SK-N-SH (cell line): ENCODE measurements around the gene GALR2. TPM values are rescaled to one million over a fixed set of nuclear protein-coding genes. Genes with fewer than 3 reads are reported as not detected.
A peak's percentile ranks its signal among the peaks of the same experiment; 100 is the strongest.

ENCODE experiments used
- CTCF ChIA-PET: fragments of 300-600, 350-600 bp; formaldehyde crosslinking; extraction: SDS; loops from one replicate; lab custom pipeline; 2021; lab: Yijun Ruan, JAX
- POLR2A ChIA-PET: fragments of 350-600 bp; sonication (Branson Sonifier 250); formaldehyde crosslinking; extraction: SDS; loops from one replicate; lab custom pipeline; 2020; ENCODE audit warnings: antibody characterized with exemption, inconsistent platforms; lab: Yijun Ruan, JAX
- DNase-seq: peaks from one replicate; pipeline ENCODE4 v3.0.0; 2012
- H2AFZ ChIP-seq: fragments of 200-600 bp; sonication (generic); 2 replicates; pipeline ENCODE4 v1.8.1; 2016; ENCODE audit warnings: antibody characterized with exemption, mild to moderate bottlenecking, low read depth
- H3F3A ChIP-seq: fragments of 200-600 bp; sonication (generic); replicated peaks from 2 replicates; pipeline ENCODE3; 2016; ENCODE audit warnings: antibody characterized with exemption, mild to moderate bottlenecking; ENCODE audit not compliant: insufficient read depth
- H3K27ac ChIP-seq, 2 experiments: fragments of 200-500 bp in 1 of 2; fragments of 200-600 bp in 1 of 2; sonication (Bioruptor generic) in 1 of 2; sonication (generic), shearing (Covaris generic) in 1 of 2; 2 replicates each; pipeline versions ENCODE4 v1.5.1 to v1.6.1; 2014 to 2016; ENCODE audit warnings: low read depth in 2 of 2, inconsistent platforms in 1 of 2, low read length in 1 of 2, mild to moderate bottlenecking in 1 of 2, mixed read lengths in 1 of 2
- H3K27me3 ChIP-seq: fragments of 200-600 bp; sonication (generic), shearing (Covaris generic); 2 replicates; pipeline ENCODE4 v1.6.1; 2016; ENCODE audit warnings: mixed run types; ENCODE audit not compliant: insufficient read depth
- H3K36me3 ChIP-seq, 2 experiments: fragments of 200-500 bp in 1 of 2; fragments of 200-600 bp in 1 of 2; sonication (Bioruptor generic) in 1 of 2; sonication (generic) in 1 of 2; replicated peaks in 1 of 2; 2 replicates each; pipeline versions ENCODE3 to v1.5.1; 2014 to 2016; ENCODE audit warnings: low read length in 1 of 2, mild to moderate bottlenecking in 1 of 2; ENCODE audit not compliant: insufficient read depth in 2 of 2, control insufficient read depth in 1 of 2
- H3K4me1 ChIP-seq, 2 experiments: fragments of 200-500 bp in 1 of 2; fragments of 200-600 bp in 1 of 2; sonication (Bioruptor generic) in 1 of 2; sonication (generic), shearing (Covaris generic) in 1 of 2; 2 replicates each; pipeline versions ENCODE4 v1.5.1 to v1.6.1; 2014 to 2016; ENCODE audit warnings: low read depth in 1 of 2, low read length in 1 of 2, mixed run types in 1 of 2; ENCODE audit not compliant: insufficient read depth in 2 of 2, control insufficient read depth in 1 of 2
- H3K4me2 ChIP-seq: fragments of 200-600 bp; sonication (generic), shearing (Covaris generic); 2 replicates; pipeline ENCODE4 v1.6.1; 2017; ENCODE audit warnings: mixed run types
- H3K4me3 ChIP-seq, 2 experiments: fragments of 200-500 bp in 1 of 2; fragments of 200-600 bp in 1 of 2; sonication (Bioruptor generic) in 1 of 2; sonication (generic), shearing (Covaris generic) in 1 of 2; 2 replicates each; pipeline versions ENCODE4 v1.5.1 to v1.8.1; 2014 to 2016; ENCODE audit warnings: low read depth in 2 of 2, inconsistent platforms in 1 of 2, low read length in 1 of 2, mild to moderate bottlenecking in 1 of 2, mixed read lengths in 1 of 2, moderate library complexity in 1 of 2
- H3K79me2 ChIP-seq: fragments of 200-600 bp; sonication (generic); 2 replicates; pipeline ENCODE4 v1.8.1; 2017; ENCODE audit warnings: mild to moderate bottlenecking; ENCODE audit not compliant: insufficient read depth
- H3K9ac ChIP-seq: fragments of 200-600 bp; sonication (generic); 2 replicates; pipeline ENCODE4 v1.6.1; 2017; ENCODE audit warnings: mixed run types
- H3K9me2 ChIP-seq: fragments of 200-600 bp; sonication (generic); 2 replicates; pipeline ENCODE4 v1.6.1; 2017; ENCODE audit warnings: mixed run types
- H3K9me3 ChIP-seq: fragments of 200-600 bp; sonication (generic); 2 replicates; pipeline ENCODE4 v1.6.1; 2017; ENCODE audit warnings: mixed run types, mild to moderate bottlenecking, moderate library complexity
- H4K20me1 ChIP-seq: fragments of 200-600 bp; sonication (generic); 2 replicates; pipeline ENCODE4 v1.6.1; 2017; ENCODE audit warnings: mild to moderate bottlenecking, mixed run types; ENCODE audit not compliant: insufficient read depth
- CHD2 ChIP-seq: fragments of 150-350 bp; IDR thresholded peaks from 2 replicates; pipeline ENCODE4 v1.6.1; 2018; ENCODE audit warnings: low read length; ENCODE audit not compliant: partially characterized antibody
- EZH2phosphoT487 ChIP-seq: fragments of 200-600 bp; sonication (generic); IDR thresholded peaks from 2 replicates; pipeline ENCODE4 v1.6.1; 2017; ENCODE audit warnings: low read depth, mixed run types, mild to moderate bottlenecking, antibody characterized with exemption, moderate library complexity, borderline replicate concordance
- FOSL2 ChIP-seq: IDR thresholded peaks from 2 replicates; pipeline ENCODE4 v1.4.0; 2012; ENCODE audit warnings: low read depth, mild to moderate bottlenecking, moderate library complexity, borderline replicate concordance
- FOXM1 ChIP-seq: IDR thresholded peaks from 2 replicates; pipeline ENCODE4 v1.4.0; 2012; ENCODE audit warnings: low read depth, mild to moderate bottlenecking
- GATA2 ChIP-seq: sonication (generic); formaldehyde crosslinking; IDR thresholded peaks from 2 replicates; pipeline ENCODE4 v1.5.0; 2020; ENCODE audit warnings: mild to moderate bottlenecking, missing genetic modification reagents
- IRF3 ChIP-seq: fragments of 150-350 bp; IDR thresholded peaks from 2 replicates; pipeline ENCODE4 v1.6.1; 2016; ENCODE audit warnings: mild to moderate bottlenecking, low read depth, low read length
- PBX3 ChIP-seq: IDR thresholded peaks from 2 replicates; pipeline ENCODE4; 2012
- RXRA ChIP-seq: IDR thresholded peaks from 2 replicates; pipeline ENCODE4 v1.4.0; 2012; ENCODE audit warnings: low read depth, mild to moderate bottlenecking, borderline replicate concordance
- SMC3 ChIP-seq: IDR thresholded peaks from 2 replicates; pipeline ENCODE4 v1.6.1; 2012; ENCODE audit warnings: low read depth, low read length, improper control_type of control experiment
- TAF1 ChIP-seq: IDR thresholded peaks from 2 replicates; pipeline ENCODE4 v1.6.1; 2012; ENCODE audit warnings: low read depth, mild to moderate bottlenecking, low read length, moderate library complexity, borderline replicate concordance
- TEAD4 ChIP-seq: IDR thresholded peaks from 2 replicates; pipeline ENCODE4 v1.4.0; 2012; ENCODE audit warnings: mild to moderate bottlenecking, borderline replicate concordance; ENCODE audit not compliant: insufficient read depth
- WGBS: methylation state at CpG from one replicate; pipeline ENCODE4 v1.1.6; 2017; ENCODE audit warnings: low lambda C conversion rate; 5-methylcytosine and 5-hydroxymethylcytosine counted together
- polyA plus RNA-seq, 3 experiments: library from polyadenylated mRNA; depleted of rRNA; stranded (reverse); fragments of >200 nt; gene quantifications; 2 replicates each; pipeline ENCODE4 v1.2.3, GENCODE V29; 2012

GALR2 gene
- polyA plus RNA-seq, 1 of the 3 experiments (the other 2 are of a cell fraction), result 0.05 TPM

- POLR2A ChIA-PET, result interaction anchor here (0.6 to 3.4 kb wide), 4 partner anchors 11 to 62 kb away, joined by 3 to 20 read pairs (median 5); no protein-coding TSS in a partner anchor
Observed at GRCh38 chr17:76081295-76082210, 7.0 kb downstream of the GALR2 start.

More at GRCh38 chr17:76081295-76082210, 7.0 kb downstream of the GALR2 start:
- TF ChIP-seq FOXM1, result no peak
- TF ChIP-seq IRF3, result no peak
- no peak for TF ChIP-seq GATA2
- no peak for TF ChIP-seq RXRA
- TF ChIP-seq SMC3, result no peak
- TF ChIP-seq EZH2phosphoT487, result no peak
- no peak for TF ChIP-seq PBX3
- TF ChIP-seq TEAD4, result no peak
- no peak for TF ChIP-seq FOSL2
- no peak for TF ChIP-seq CHD2
- no peak for TF ChIP-seq TAF1
- DNase-seq, result peak; percentile 50
- Histone ChIP-seq H3K4me1 (peaks cover 0 to 32% of the 10 kb centered on the region in 2 experiments; a peak in 1 of 4 replicates), H3K9ac (no peak overlapping the region), H2AFZ (no peak overlapping the region), H3K27me3 (peaks cover 41% of the 10 kb centered on the region), H3K4me2 (no peak overlapping the region), H3K9me3 (no peaks in the 10 kb centered on the region), H3K36me3 (peaks cover 18 to 41% of the 10 kb centered on the region in 2 experiments), H3K9me2 (no peaks in the 10 kb centered on the region), H3K79me2 (no peaks in the 10 kb centered on the region), H3K27ac (no peak overlapping the region), H3K4me3 (no peak overlapping the region), H4K20me1 (no peaks in the 10 kb centered on the region; the same call in 1 of the 2 replicates), H3F3A (peaks cover 23% of the 10 kb centered on the region)
- CTCF ChIA-PET, result interaction anchor here (0.8 to 7.8 kb wide), 9 partner anchors 8 to 198 kb away, joined by 3 to 64 read pairs (median 6); no protein-coding TSS in a partner anchor
- 80% methylated on average over 22 of the region's 27 CpGs for WGBS
